ENCODE data around the gene DTNB. TPM values are rescaled to one million over a fixed set of nuclear protein-coding genes. Genes with fewer than 3 reads are reported as not detected.
A peak's percentile ranks its signal among the peaks of the same experiment; 100 is the strongest.

The DTNB gene
- total and polyA plus RNA-seq, 8 donors, result 10.5 to 70.0 (median 33.7) TPM

DNA sequence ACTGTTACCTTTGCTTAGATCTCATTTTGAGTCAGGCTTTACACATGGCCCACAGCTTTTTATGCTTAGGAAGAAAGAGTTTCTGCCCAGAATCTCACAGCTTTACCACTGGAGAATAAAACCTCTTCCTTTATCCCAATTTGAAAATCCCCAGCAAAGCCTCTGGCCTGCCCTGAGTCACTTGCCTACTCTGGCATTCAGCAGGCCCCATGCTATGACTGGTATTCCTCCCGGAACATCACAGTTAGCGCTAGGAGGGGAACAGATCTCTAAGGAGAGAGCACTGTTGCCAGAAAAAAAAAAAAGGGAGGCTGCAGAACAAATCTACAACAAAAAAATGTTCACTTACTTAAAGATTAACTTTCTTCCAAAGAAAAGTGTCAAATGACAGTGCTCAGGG, 178.8 kb downstream of the DTNB start:
- WGBS, 5 donors, result 82 to 96% (median 91%) methylated on average over 2 of the region's 2 CpGs
- DNase-seq, result no peak
- H3K36me3 ChIP-seq, result peaks cover 0 to 2% (median 0%) of the 10 kb centered on the region in 4 donors
- H3K4me3 ChIP-seq, result no peak overlapping the region
- peaks cover 0 to 16% (median 6%) of the 10 kb centered on the region in 4 donors for H3K4me1 ChIP-seq
- H3K27ac ChIP-seq, result no peak overlapping the region
- no peaks in the 10 kb centered on the region for H3K27me3 ChIP-seq
- no peaks in the 10 kb centered on the region for H3K9me3 ChIP-seq
- TF ChIP-seq POLR2A (IDR thresholded peaks at IDR 0.05) (no peak), EP300 (IDR thresholded peaks at IDR 0.05) (no peak), POLR2AphosphoS5 (IDR thresholded peaks at IDR 0.05) (no peak)
- TF ChIP-seq, protein P1, sequence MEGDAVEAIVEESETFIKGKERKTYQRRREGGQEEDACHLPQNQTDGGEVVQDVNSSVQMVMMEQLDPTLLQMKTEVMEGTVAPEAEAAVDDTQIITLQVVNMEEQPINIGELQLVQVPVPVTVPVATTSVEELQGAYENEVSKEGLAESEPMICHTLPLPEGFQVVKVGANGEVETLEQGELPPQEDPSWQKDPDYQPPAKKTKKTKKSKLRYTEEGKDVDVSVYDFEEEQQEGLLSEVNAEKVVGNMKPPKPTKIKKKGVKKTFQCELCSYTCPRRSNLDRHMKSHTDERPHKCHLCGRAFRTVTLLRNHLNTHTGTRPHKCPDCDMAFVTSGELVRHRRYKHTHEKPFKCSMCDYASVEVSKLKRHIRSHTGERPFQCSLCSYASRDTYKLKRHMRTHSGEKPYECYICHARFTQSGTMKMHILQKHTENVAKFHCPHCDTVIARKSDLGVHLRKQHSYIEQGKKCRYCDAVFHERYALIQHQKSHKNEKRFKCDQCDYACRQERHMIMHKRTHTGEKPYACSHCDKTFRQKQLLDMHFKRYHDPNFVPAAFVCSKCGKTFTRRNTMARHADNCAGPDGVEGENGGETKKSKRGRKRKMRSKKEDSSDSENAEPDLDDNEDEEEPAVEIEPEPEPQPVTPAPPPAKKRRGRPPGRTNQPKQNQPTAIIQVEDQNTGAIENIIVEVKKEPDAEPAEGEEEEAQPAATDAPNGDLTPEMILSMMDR (IDR thresholded peaks at IDR 0.05), result no peak
- intact Hi-C loops (cut with DNase I; ENCODE audit: low total_unique reads), result no loop called here

DNA sequence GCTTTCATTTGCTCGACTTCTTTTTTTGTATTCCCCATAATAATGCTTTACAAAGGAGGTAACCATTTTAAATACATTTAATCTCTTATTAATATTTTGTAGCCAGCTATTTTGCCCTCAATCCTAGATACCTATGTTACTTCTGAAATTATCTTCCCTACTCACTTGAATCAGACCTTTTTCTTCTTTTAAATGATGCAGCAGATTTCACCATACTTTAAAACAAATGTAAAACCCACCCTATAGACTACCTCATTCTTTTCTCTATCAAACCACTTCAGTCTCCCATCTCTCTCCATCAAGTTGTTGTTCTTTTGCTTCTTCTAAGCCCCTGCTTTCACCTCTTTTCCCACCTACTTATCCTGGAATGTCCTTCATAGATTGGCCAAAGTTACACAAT, 180.2 kb downstream of the DTNB start:
- H3K27me3 ChIP-seq, result no peaks in the 10 kb centered on the region
- intact Hi-C loops (cut with DNase I; ENCODE audit: low total_unique reads), result no loop called here
- H3K4me3 ChIP-seq, result no peak overlapping the region
- no peak overlapping the region for H3K27ac ChIP-seq
- H3K9me3 ChIP-seq, result no peaks in the 10 kb centered on the region
- WGBS, 5 donors, result 81 to 95% (median 86%) methylated on average over 1 of the region's 1 CpG
- TF ChIP-seq POLR2A (IDR thresholded peaks at IDR 0.05), result no peak
- no peak for TF ChIP-seq EP300 (IDR thresholded peaks at IDR 0.05)
- no peak for TF ChIP-seq POLR2AphosphoS5 (IDR thresholded peaks at IDR 0.05)
- TF ChIP-seq, protein P1 (IDR thresholded peaks at IDR 0.05), result no peak
- no peaks in the 10 kb centered on the region for H3K36me3 ChIP-seq
- peaks cover 0 to 16% (median 6%) of the 10 kb centered on the region in 4 donors for H3K4me1 ChIP-seq
- DNase-seq, result no peak

DNA sequence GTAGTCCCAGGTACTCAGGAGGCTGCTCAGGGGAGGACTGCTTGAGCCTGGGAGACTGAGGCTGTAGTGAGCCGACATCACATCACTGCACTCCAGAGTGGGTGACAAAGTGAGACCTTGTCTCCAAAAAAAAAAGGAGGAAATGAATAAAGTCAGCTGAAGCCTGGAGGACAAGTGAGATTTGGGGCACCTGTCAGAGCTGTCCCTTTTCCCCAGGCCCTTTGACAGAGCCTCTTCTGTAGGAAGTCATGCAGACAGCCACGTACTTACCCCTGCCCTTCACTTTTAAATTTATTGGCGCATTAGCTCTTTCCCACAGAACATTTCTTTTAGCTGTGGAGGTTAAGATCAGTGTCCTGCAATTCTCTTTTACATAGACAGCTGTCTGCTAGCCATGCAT, 180.7 kb downstream of the DTNB start:
- 84 to 93% (median 90%) methylated on average over 3 of the region's 3 CpGs for WGBS, 5 donors

DNA sequence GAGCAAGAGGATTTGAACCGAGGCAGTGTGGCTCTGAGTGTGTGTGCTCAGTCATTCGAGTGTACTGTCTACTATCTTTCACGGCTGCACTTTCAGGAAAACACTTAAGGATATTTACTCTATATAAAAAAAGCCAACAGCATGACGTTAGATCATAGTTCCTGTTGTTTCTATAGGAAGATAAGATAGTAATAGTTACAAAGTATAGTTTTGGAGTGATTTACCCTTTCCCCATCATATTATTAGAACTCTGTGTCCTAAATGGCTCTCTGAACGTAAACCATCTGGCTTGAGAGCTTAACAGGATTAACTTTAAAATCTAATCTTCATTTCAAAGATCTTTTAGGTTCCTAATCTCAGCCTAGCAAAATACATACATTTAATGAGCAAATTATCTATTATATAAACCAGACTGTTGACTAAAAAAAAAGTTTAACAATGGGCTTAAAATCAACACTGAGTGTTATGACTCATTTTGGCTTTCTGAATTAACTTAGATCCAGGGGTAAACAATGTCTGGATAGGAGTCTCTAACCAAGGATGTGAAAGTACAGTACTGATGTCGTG, 181.3 kb downstream of the DTNB start:
- Histone ChIP-seq H3K36me3 (no peaks in the 10 kb centered on the region), H3K9me3 (no peaks in the 10 kb centered on the region), H3K4me1 (peaks cover 0 to 16% (median 6%) of the 10 kb centered on the region in 4 donors), H3K27me3 (no peaks in the 10 kb centered on the region), H3K4me3 (no peak overlapping the region), H3K27ac (no peak overlapping the region)
- peak in 1 of 2 donors; percentile 26 for DNase-seq
- TF ChIP-seq, protein P1 (IDR thresholded peaks at IDR 0.05), result no peak
- TF ChIP-seq EP300 (IDR thresholded peaks at IDR 0.05) (no peak), POLR2AphosphoS5 (IDR thresholded peaks at IDR 0.05) (no peak), POLR2A (IDR thresholded peaks at IDR 0.05) (no peak)
- intact Hi-C loops (cut with DNase I; ENCODE audit: low total_unique reads), result no loop called here
- 16 to 43% (median 25%) methylated on average over 6 of the region's 6 CpGs for WGBS, 5 donors

More for the DNA sequence above, 180.7 kb downstream of the DTNB start:
- Histone ChIP-seq H3K27ac (no peak overlapping the region), H3K36me3 (no peaks in the 10 kb centered on the region), H3K4me1 (peaks cover 0 to 16% (median 6%) of the 10 kb centered on the region in 4 donors), H3K27me3 (no peaks in the 10 kb centered on the region), H3K4me3 (no peak overlapping the region), H3K9me3 (no peaks in the 10 kb centered on the region)
- DNase-seq, result no peak
- intact Hi-C loops (cut with DNase I; ENCODE audit: low total_unique reads), result no loop called here
- TF ChIP-seq EP300 (IDR thresholded peaks at IDR 0.05) (no peak), POLR2A (IDR thresholded peaks at IDR 0.05) (no peak), POLR2AphosphoS5 (IDR thresholded peaks at IDR 0.05) (no peak)
- TF ChIP-seq, protein P1 (IDR thresholded peaks at IDR 0.05), result no peak
